ENCODE data around the gene PACSIN2. TPM values are rescaled to one million over a fixed set of nuclear protein-coding genes. Genes with fewer than 3 reads are reported as not detected.
A peak's percentile ranks its signal among the peaks of the same experiment; 100 is the strongest.

Gene PACSIN2
- total RNA-seq, 4 donors from 2014 or later, result 73.1 to 171 (median 107) TPM

DNA sequence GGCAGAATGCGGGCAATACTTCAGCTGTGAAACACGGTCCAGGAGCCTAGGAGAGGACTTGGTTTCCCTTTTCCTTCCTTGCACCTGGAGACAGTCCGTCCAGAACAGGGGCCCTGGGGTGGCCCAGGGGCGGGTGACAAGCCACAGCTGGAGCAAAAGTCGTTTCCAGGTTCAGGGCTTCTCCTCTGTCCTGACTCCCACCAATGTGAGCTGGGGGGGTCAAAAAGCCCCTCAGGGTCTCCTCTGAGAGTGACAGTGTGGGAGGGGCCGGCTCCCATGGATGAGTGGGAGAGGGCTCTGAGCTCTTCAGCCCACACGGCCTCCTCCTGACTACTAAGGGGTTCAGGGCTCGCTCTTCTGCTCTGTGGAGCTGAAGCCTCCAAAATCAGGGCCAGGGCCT, 137.8 kb downstream of the PACSIN2 start:
- no peak overlapping the region for H3K27ac ChIP-seq
- ATAC-seq, result no peak
- no peak overlapping the region for H3K4me3 ChIP-seq
- no peaks in the 10 kb centered on the region for H3K27me3 ChIP-seq
- WGBS, 2 donors (ENCODE audit: low coverage in 1 of 2), result 68% methylated on average over 5 of the region's 8 CpGs; no CpG with 5 or more reads in 1 of the 2 donors
- no peaks in the 10 kb centered on the region for H3K9me3 ChIP-seq
- H3K4me1 ChIP-seq, result peaks cover 0 to 1% (median 0%) of the 10 kb centered on the region in 3 donors
- TF ChIP-seq POLR2AphosphoS5 (IDR thresholded peaks at IDR 0.05) (no peak), EP300 (IDR thresholded peaks at IDR 0.05) (no peak), POLR2A (IDR thresholded peaks at IDR 0.05) (no peak), CTCF (IDR thresholded peaks at IDR 0.05) (no peak)
- H3K36me3 ChIP-seq, result peaks cover 0 to 100% of the 10 kb centered on the region in 2 donors

DNA sequence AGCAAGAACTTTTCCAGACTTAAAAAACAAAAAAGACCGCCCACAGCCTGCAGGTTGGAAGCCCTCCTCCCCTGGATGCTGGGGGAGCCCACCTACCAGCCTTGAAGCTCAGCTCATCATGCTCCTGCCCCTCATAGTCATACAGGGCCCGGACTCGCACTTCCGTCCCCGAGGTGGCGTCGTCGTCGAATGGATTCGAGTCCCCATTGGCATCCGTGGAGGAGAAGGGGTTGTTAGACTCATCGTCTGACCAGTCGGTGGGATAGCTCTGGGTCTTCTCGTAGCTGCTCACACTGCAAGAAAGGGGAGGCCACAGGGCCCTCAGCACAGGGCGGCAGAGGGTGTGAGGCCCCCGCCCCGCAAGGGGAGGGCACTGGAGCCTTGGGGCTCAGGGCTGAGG, 138.9 kb downstream of the PACSIN2 start:
- H3K4me3 ChIP-seq, result no peak overlapping the region
- H3K4me1 ChIP-seq, result no peaks in the 10 kb centered on the region
- no peak for TF ChIP-seq POLR2AphosphoS5 (IDR thresholded peaks at IDR 0.05)
- TF ChIP-seq EP300 (IDR thresholded peaks at IDR 0.05), result no peak
- TF ChIP-seq CTCF (IDR thresholded peaks at IDR 0.05), result no peak
- TF ChIP-seq POLR2A (IDR thresholded peaks at IDR 0.05), result no peak
- ATAC-seq, result no peak
- peaks cover 0 to 100% of the 10 kb centered on the region in 2 donors for H3K36me3 ChIP-seq
- no peaks in the 10 kb centered on the region for H3K27me3 ChIP-seq
- no peak overlapping the region for H3K27ac ChIP-seq
- WGBS, 2 donors (ENCODE audit: low coverage in 1 of 2), result no CpG with 5 or more reads among the region's 17 CpGs
- H3K9me3 ChIP-seq, result no peaks in the 10 kb centered on the region

GRCh38 chr22:42874010-42874409, 140.9 kb downstream of the PACSIN2 start:
- 88 to 91% methylated on average over 3 to 7 of the region's 7 CpGs for WGBS, 2 donors (ENCODE audit: low coverage in 1 of 2)
- TF ChIP-seq EP300 (IDR thresholded peaks at IDR 0.05) (no peak), CTCF (IDR thresholded peaks at IDR 0.05) (no peak), POLR2AphosphoS5 (IDR thresholded peaks at IDR 0.05) (no peak), POLR2A (IDR thresholded peaks at IDR 0.05) (no peak)

GRCh38 chr22:42873356-42873755, 141.6 kb downstream of the PACSIN2 start:
- TF ChIP-seq POLR2AphosphoS5 (IDR thresholded peaks at IDR 0.05) (no peak), CTCF (IDR thresholded peaks at IDR 0.05) (no peak), EP300 (IDR thresholded peaks at IDR 0.05) (no peak), POLR2A (IDR thresholded peaks at IDR 0.05) (no peak)
- Histone ChIP-seq H3K4me3 (no peak overlapping the region), H3K36me3 (peaks cover 0 to 92% of the 10 kb centered on the region in 2 donors), H3K9me3 (no peaks in the 10 kb centered on the region), H3K27me3 (no peaks in the 10 kb centered on the region), H3K4me1 (peaks cover 0 to 16% (median 11%) of the 10 kb centered on the region in 3 donors), H3K27ac (peak overlapping the region in 2 of 4 donors; percentile 14 to 37)
- no peak for ATAC-seq

More at GRCh38 chr22:42874010-42874409, 140.9 kb downstream of the PACSIN2 start:
- peaks cover 0 to 9% (median 5%) of the 10 kb centered on the region in 3 donors for H3K4me1 ChIP-seq
- no peaks in the 10 kb centered on the region for H3K9me3 ChIP-seq
- no peaks in the 10 kb centered on the region for H3K27me3 ChIP-seq
- H3K27ac ChIP-seq, result no peak overlapping the region
- ATAC-seq, result no peak
- no peak overlapping the region for H3K4me3 ChIP-seq
- H3K36me3 ChIP-seq, result peaks cover 0 to 98% of the 10 kb centered on the region in 2 donors

DNA sequence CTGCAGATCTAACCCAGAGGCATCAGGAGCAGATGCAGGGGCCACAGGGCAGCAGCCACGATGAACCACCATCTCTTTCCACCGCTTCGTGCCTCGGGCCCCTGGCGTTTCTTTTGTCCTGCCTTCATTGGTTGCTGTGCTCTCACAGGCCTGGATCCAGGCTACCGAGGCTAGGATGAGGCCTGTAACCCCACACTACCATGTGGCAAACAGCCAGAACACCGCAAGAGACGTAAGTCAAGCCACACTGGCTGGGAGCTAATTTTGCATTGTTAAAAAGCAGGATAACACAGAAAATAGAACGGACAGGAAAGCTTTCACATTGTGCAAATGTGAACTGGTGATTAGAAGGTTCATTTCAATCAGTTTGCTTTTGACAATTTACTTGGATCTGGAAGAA, 142.1 kb downstream of the PACSIN2 start:
- Histone ChIP-seq H3K36me3 (peaks cover 0 to 86% of the 10 kb centered on the region in 2 donors), H3K4me1 (peaks cover 0 to 20% (median 12%) of the 10 kb centered on the region in 3 donors), H3K27ac (peak overlapping the region in 1 of 4 donors; percentile 19), H3K9me3 (no peaks in the 10 kb centered on the region), H3K4me3 (no peak overlapping the region), H3K27me3 (no peaks in the 10 kb centered on the region)
- TF ChIP-seq POLR2AphosphoS5 (IDR thresholded peaks at IDR 0.05), result no peak
- ATAC-seq, result no peak
- 36 to 62% methylated on average over 3 of the region's 9 CpGs for WGBS, 2 donors (ENCODE audit: low coverage in 1 of 2)

Measured in gastroesophageal sphincter (tissue), 4 donors.